Measurements from ENCODE around the gene LARGE2. TPM values are rescaled to one million over a fixed set of nuclear protein-coding genes. Genes with fewer than 3 reads are reported as not detected.
A peak's percentile ranks its signal among the peaks of the same experiment; 100 is the strongest.

LARGE2 gene
- total RNA-seq, 2 donors from 2014 or later, result 28.5 to 35.2 TPM

- Histone ChIP-seq H3K36me3 (ENCODE audit: control insufficient read depth, insufficient read depth, low read length) (no peaks in the 10 kb centered on the region), H3K27ac (ENCODE audit: low read depth, low read length) (no peak overlapping the region), H3K4me3 (ENCODE audit: low read length) (no peak overlapping the region), H3K9ac (ENCODE audit: extremely low read depth, low read length, poor library complexity, severe bottlenecking) (no peak overlapping the region), H3K27me3 (ENCODE audit: control insufficient read depth, insufficient read depth, low read length, poor library complexity, severe bottlenecking) (peaks cover 31% of the 10 kb centered on the region), H3K4me1 (ENCODE audit: control insufficient read depth, insufficient read depth, low read length) (no peaks in the 10 kb centered on the region), H3K9me3 (ENCODE audit: control insufficient read depth, low read length) (no peaks in the 10 kb centered on the region)
- no peak for TF ChIP-seq CTCF (conservative IDR thresholded peaks at IDR 0.05)
- H3K4me1 Mint-ChIP-seq, result peaks cover 13% of the 10 kb centered on the region
- no peak overlapping the region for H3K27ac Mint-ChIP-seq
- peaks cover 21% of the 10 kb centered on the region for H3K27me3 Mint-ChIP-seq (ENCODE audit: insufficient read depth)
- peaks cover 14% of the 10 kb centered on the region for H3K36me3 Mint-ChIP-seq (ENCODE audit: low read depth)
- DNase-seq, result no peak
- no peaks in the 10 kb centered on the region for H3K9me3 Mint-ChIP-seq
- H3K4me3 Mint-ChIP-seq, result peak overlapping the region; percentile 60
- WGBS, 2 experiments (ENCODE audit: insufficient coverage in 1 of 2, insufficient read length in 1 of 2), result 90 to 92% methylated on average over 4 to 6 of the region's 6 CpGs
Observed at GRCh38 chr11:45901626-45902025, 20.8 kb upstream of the LARGE2 start.

DNA sequence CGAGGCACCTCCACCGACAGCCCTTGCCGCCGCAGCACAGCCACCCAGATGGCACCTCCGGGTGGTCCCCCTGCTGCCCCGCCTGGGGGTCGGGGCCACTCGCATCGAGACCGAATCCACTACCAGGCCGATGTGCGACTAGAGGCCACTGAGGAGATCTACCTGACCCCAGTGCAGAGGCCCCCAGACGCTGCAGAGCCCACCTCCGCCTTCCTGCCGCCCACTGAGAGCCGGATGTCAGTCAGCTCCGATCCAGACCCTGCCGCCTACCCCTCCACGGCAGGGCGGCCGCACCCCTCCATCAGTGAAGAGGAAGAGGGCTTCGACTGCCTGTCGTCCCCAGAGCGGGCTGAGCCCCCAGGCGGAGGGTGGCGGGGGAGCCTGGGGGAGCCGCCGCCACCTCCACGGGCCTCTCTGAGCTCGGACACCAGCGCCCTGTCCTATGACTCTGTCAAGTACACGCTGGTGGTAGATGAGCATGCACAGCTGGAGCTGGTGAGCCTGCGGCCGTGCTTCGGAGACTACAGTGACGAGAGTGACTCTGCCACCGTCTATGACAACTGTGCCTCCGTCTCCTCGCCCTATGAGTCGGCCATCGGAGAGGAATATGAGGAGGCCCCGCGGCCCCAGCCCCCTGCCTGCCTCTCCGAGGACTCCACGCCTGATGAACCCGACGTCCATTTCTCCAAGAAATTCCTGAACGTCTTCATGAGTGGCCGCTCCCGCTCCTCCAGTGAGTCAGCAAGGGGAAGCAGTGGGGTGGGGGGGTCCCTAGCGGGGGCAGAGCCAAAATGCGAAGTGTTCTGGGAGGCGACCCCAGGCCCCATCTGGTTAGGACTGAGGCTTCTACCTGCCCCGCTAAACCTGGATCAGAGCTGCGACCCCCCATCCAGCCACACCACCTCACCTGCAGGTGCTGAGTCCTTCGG lies 19.7 kb upstream of the LARGE2 start:
- 94 to 95% methylated on average over 35 to 56 of the region's 56 CpGs for WGBS, 2 experiments (ENCODE audit: insufficient coverage in 1 of 2, insufficient read length in 1 of 2)
- Histone ChIP-seq H3K27me3 (ENCODE audit: control insufficient read depth, insufficient read depth, low read length, poor library complexity, severe bottlenecking) (peaks cover 23% of the 10 kb centered on the region), H3K9ac (ENCODE audit: extremely low read depth, low read length, poor library complexity, severe bottlenecking) (no peak overlapping the region), H3K36me3 (ENCODE audit: control insufficient read depth, insufficient read depth, low read length) (no peaks in the 10 kb centered on the region), H3K4me3 (ENCODE audit: low read length) (no peak overlapping the region), H3K4me1 (ENCODE audit: control insufficient read depth, insufficient read depth, low read length) (no peaks in the 10 kb centered on the region), H3K27ac (ENCODE audit: low read depth, low read length) (no peak overlapping the region), H3K9me3 (ENCODE audit: control insufficient read depth, low read length) (no peaks in the 10 kb centered on the region)
- Mint-ChIP-seq H3K4me3 (no peak overlapping the region), H3K27ac (no peak overlapping the region), H3K36me3 (ENCODE audit: low read depth) (peaks cover 14% of the 10 kb centered on the region), H3K9me3 (no peaks in the 10 kb centered on the region), H3K4me1 (peaks cover 13% of the 10 kb centered on the region), H3K27me3 (ENCODE audit: insufficient read depth) (peaks cover 18% of the 10 kb centered on the region)
- TF ChIP-seq CTCF (conservative IDR thresholded peaks at IDR 0.05), result no peak
- DNase-seq, result no peak

DNA sequence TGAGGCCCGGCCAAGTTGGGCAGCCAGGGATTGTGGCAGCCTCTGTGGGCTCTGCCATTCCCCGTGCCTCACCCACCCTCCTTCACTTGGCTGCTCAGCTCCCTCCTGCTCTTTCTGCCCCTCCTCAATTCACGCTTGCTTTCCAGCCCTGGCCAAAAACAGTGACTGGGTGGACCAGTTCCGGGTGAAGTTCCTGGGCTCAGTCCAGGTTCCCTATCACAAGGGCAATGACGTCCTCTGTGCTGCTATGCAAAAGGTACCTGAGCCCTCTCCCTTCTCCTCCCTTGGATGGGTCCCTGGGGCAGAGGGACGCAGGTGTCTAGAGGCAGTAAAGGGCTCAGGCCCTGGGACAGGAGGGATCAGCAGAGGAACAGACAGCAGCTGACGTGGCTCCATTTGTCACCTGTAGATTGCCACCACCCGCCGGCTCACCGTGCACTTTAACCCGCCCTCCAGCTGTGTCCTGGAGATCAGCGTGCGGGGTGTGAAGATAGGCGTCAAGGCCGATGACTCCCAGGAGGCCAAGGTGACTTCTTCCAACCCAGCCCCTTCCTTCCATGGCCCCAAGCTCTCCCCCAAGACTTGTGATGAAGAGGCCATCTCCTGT lies 18.0 kb upstream of the LARGE2 start:
- H3K4me1 Mint-ChIP-seq, result peaks cover 13% of the 10 kb centered on the region
- peaks cover 15% of the 10 kb centered on the region for H3K27me3 ChIP-seq (ENCODE audit: control insufficient read depth, insufficient read depth, low read length, poor library complexity, severe bottlenecking)
- no peak overlapping the region for H3K27ac Mint-ChIP-seq

More for the DNA sequence above, 18.0 kb upstream of the LARGE2 start:
- H3K9ac ChIP-seq (ENCODE audit: extremely low read depth, low read length, poor library complexity, severe bottlenecking), result no peak overlapping the region
- Mint-ChIP-seq H3K9me3 (no peaks in the 10 kb centered on the region), H3K36me3 (ENCODE audit: low read depth) (peaks cover 14% of the 10 kb centered on the region), H3K4me3 (no peak overlapping the region), H3K27me3 (ENCODE audit: insufficient read depth) (peaks cover 16% of the 10 kb centered on the region)
- TF ChIP-seq CTCF (conservative IDR thresholded peaks at IDR 0.05), result no peak
- H3K36me3 ChIP-seq (ENCODE audit: control insufficient read depth, insufficient read depth, low read length), result no peaks in the 10 kb centered on the region
- no peak overlapping the region for H3K27ac ChIP-seq (ENCODE audit: low read depth, low read length)
- no peak overlapping the region for H3K4me3 ChIP-seq (ENCODE audit: low read length)
- DNase-seq, result no peak
- 89 to 96% methylated on average over 6 to 15 of the region's 15 CpGs for WGBS, 2 experiments (ENCODE audit: insufficient coverage in 1 of 2, insufficient read length in 1 of 2)
- H3K9me3 ChIP-seq (ENCODE audit: control insufficient read depth, low read length), result no peaks in the 10 kb centered on the region
- H3K4me1 ChIP-seq (ENCODE audit: control insufficient read depth, insufficient read depth, low read length), result no peaks in the 10 kb centered on the region
